ENCODE measurements around the gene MDM4. TPM values are rescaled to one million over a fixed set of nuclear protein-coding genes. Genes with fewer than 3 reads are reported as not detected.
"Not testable (repeated sequence)": the region's sequence is repeated elsewhere in the genome, so short reads cannot be mapped to it uniquely, and the experiment has no call there.

The MDM4 gene
- total RNA-seq, 4 donors from 2014 or later = 64.3 to 140 (median 109) TPM

DNA sequence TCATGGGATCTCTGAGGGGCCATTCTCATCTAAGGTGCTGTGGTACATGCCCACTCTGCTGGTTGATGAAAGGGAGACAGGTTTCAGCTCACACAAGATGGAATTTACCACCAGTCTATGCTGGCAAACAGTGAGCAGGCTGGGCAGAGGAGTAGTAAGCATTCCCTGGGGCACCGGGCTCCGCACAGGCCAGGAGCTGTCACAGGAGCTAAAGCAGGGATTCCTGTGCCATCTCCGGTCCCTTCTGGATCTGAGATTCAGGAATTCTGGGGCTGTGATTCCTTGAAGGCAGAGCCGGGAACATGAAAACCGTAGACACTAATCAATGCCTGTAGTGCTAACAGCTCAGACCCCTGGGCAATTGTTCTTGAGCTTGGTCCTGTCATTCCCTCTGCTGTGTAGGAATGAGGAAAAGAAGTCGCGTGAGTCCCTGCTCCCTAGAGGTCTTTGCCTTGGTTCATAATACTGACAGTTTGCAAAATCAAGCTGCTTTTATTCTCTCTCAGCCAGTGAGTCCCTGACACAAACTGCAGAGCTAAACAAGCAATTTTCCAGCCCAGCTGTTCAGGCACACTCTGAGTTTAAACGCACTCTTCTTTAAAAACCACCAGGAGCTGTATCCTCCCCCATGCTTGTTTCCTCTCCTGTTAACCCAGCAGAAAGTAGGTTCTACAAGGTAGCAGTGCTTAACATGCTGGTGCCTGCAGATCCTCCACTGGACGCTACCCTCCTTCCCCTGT lies 52.5 kb downstream of the MDM4 start:
- Histone ChIP-seq H3K4me3 (no peak overlapping the region), H3K9me3 (no peaks in the 10 kb centered on the region), H3K4me1 (peaks cover 0 to 3% (median 0%) of the 10 kb centered on the region in 4 donors), H3K27ac (no peak overlapping the region), H3K36me3 (peaks cover 0 to 3% (median 0%) of the 10 kb centered on the region in 4 donors), H3K27me3 (no peaks in the 10 kb centered on the region)
- WGBS, 2 donors (ENCODE audit: low coverage in 1 of 2) = 57 to 80% methylated on average over 1 to 9 of the region's 9 CpGs
- TF ChIP-seq, protein P1, sequence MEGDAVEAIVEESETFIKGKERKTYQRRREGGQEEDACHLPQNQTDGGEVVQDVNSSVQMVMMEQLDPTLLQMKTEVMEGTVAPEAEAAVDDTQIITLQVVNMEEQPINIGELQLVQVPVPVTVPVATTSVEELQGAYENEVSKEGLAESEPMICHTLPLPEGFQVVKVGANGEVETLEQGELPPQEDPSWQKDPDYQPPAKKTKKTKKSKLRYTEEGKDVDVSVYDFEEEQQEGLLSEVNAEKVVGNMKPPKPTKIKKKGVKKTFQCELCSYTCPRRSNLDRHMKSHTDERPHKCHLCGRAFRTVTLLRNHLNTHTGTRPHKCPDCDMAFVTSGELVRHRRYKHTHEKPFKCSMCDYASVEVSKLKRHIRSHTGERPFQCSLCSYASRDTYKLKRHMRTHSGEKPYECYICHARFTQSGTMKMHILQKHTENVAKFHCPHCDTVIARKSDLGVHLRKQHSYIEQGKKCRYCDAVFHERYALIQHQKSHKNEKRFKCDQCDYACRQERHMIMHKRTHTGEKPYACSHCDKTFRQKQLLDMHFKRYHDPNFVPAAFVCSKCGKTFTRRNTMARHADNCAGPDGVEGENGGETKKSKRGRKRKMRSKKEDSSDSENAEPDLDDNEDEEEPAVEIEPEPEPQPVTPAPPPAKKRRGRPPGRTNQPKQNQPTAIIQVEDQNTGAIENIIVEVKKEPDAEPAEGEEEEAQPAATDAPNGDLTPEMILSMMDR (IDR thresholded peaks at IDR 0.05) = no peak
- TF ChIP-seq POLR2AphosphoS5 (IDR thresholded peaks at IDR 0.05) (no peak), POLR2A (IDR thresholded peaks at IDR 0.05) (no peak), EP300 (IDR thresholded peaks at IDR 0.05; ENCODE audit: low read depth) (no peak)
- in situ Hi-C loops (cut with MboI; ENCODE audit: low pct_ligation_motif_present in 1 of 4, low pct_unique_long_range_greater_than_20kb in 1 of 4, low sequenced_read_pairs in 3 of 4) (loop anchor here (10.0 to 25.0 kb wide), 4 partner anchors 194 to 369 kb away; no protein-coding TSS in a partner anchor), intact Hi-C loops (cut with DNase I; ENCODE audit: low total_unique reads) (loop anchor here (5.0 kb wide), 1 partner anchor 199 kb away; no protein-coding TSS in a partner anchor)
- DNase-seq = no peak

DNA sequence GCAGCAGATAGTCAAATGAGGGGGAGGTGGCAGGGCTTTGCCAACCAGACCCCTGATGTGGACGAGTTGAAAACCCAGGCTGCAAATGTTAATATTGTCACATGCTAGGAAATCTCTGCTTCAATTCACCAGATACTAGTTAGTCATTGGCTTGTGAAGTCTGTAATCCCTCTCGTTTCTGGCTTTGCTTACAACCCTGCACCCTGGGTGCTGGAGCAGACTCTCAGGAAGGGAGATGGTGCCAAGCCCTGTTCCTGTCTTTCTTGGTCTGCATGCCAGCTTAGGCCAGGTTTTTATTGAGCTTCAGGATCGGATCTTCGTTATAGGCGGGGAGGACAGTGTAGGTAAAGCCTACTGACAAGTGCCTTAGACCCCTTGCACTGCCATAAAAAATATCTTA lies 53.3 kb downstream of the MDM4 start:
- Histone ChIP-seq H3K4me1 (peaks cover 0 to 3% (median 2%) of the 10 kb centered on the region in 4 donors), H3K9me3 (no peaks in the 10 kb centered on the region), H3K36me3 (peaks cover 0 to 3% (median 0%) of the 10 kb centered on the region in 4 donors), H3K27ac (no peak overlapping the region), H3K4me3 (no peak overlapping the region), H3K27me3 (no peaks in the 10 kb centered on the region)
- 60 to 82% methylated on average over 1 to 5 of the region's 5 CpGs for WGBS, 2 donors (ENCODE audit: low coverage in 1 of 2)
- no peak for DNase-seq
- intact Hi-C loops (cut with DNase I; ENCODE audit: low total_unique reads) (loop anchor here (5.0 kb wide), 1 partner anchor 198 kb away; no protein-coding TSS in a partner anchor), in situ Hi-C loops (cut with MboI; ENCODE audit: low pct_ligation_motif_present in 1 of 4, low pct_unique_long_range_greater_than_20kb in 1 of 4, low sequenced_read_pairs in 3 of 4) (loop anchor here (10.0 to 25.0 kb wide), 4 partner anchors 193 to 368 kb away; no protein-coding TSS in a partner anchor)
- TF ChIP-seq EP300 (IDR thresholded peaks at IDR 0.05; ENCODE audit: low read depth) (no peak), POLR2AphosphoS5 (IDR thresholded peaks at IDR 0.05) (no peak), POLR2A (IDR thresholded peaks at IDR 0.05) (no peak)

DNA sequence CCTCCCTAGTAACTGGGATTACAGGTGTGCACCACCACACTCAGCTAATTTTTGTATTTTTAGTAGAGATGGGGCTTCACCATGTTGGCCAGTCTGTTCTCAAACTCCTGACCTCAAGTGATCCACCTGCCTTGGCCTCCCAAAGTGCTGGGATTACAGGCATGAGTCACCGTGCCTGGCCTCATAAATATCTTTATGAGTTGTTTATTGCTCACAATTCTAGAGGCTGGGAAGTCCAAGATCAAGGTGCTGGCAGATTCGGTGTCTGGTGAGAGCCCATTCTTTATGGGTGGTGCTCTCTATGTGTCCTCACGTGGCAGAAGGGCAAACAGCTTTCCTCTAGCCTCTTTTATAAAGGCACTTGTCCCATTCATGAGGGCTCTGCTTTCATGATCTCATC lies 53.8 kb downstream of the MDM4 start:
- intact Hi-C loops (cut with DNase I; ENCODE audit: low total_unique reads); H3K27me3 ChIP-seq; H3K27ac ChIP-seq; H3K9me3 ChIP-seq; H3K36me3 ChIP-seq; H3K4me3 ChIP-seq; H3K4me1 ChIP-seq: not testable (repeated sequence)
- peak; percentile 14 for DNase-seq
- in situ Hi-C loops (cut with MboI; ENCODE audit: low pct_ligation_motif_present in 1 of 4, low pct_unique_long_range_greater_than_20kb in 1 of 4, low sequenced_read_pairs in 3 of 4) = loop anchor here in 3 of 4 donors (25.0 kb wide), 2 partner anchors 192 to 367 kb away; no protein-coding TSS in a partner anchor
- 20% methylated on average over 3 of the region's 3 CpGs; no CpG with 5 or more reads in 1 of the 2 donors for WGBS, 2 donors (ENCODE audit: low coverage in 1 of 2)

DNA sequence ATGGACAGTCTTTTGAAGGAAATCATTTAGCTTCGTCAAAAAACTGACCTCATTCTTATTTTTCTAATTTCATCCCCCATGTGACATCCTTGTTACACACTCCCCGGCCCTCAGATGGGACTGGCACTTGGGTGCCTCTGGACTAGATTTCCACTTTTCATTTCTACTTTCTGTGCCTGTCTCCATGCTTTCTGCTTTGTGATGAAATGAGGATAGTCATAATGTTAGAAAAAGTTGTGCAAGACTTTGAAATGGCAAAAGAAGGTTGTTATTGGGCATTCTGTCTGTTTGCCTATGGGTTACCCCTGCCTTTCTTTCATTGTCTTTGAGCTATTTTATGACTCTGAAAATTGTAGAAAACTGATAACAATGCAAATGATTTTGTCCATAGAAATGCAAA lies 54.9 kb downstream of the MDM4 start:
- DNase-seq = no peak
- Histone ChIP-seq H3K9me3 (no peaks in the 10 kb centered on the region), H3K4me1 (peaks cover 0 to 3% (median 0%) of the 10 kb centered on the region in 4 donors), H3K27ac (no peak overlapping the region), H3K27me3 (no peaks in the 10 kb centered on the region), H3K4me3 (no peak overlapping the region), H3K36me3 (no peaks in the 10 kb centered on the region)
- TF ChIP-seq, protein P1 (IDR thresholded peaks at IDR 0.05) = no peak
- TF ChIP-seq POLR2AphosphoS5 (IDR thresholded peaks at IDR 0.05) (no peak), EP300 (IDR thresholded peaks at IDR 0.05; ENCODE audit: low read depth) (no peak), POLR2A (IDR thresholded peaks at IDR 0.05) (no peak)
- 96 to 100% methylated on average over 2 of the region's 2 CpGs for whole genome bisulfite sequencing, 2 donors (ENCODE audit: low coverage in 1 of 2)
- intact Hi-C loops (cut with DNase I; ENCODE audit: low total_unique reads) (no loop called here), in situ Hi-C loops (cut with MboI; ENCODE audit: low pct_ligation_motif_present in 1 of 4, low pct_unique_long_range_greater_than_20kb in 1 of 4, low sequenced_read_pairs in 3 of 4) (loop anchor here in 3 of 4 donors (25.0 kb wide), 2 partner anchors 191 to 366 kb away; no protein-coding TSS in a partner anchor)

DNA sequence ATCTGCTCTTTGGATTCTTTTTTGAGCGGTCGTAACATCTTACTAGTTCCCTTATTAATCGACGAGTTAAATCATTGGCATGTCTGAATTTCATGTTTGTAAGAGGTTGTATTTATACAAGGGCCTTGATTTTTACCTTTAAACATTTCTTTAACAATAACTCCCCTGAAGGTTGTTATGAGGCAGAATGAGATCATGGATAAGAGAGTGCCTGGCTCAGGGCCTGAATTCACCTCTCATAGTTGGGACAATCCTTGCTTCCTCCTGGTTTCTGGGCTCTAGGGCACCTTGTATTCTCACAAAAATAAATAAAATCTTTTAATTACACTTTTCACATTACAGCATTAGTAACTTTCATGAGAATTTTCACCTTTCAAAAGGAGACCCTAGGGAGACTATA lies 55.4 kb downstream of the MDM4 start:
- in situ Hi-C loops (cut with MboI; ENCODE audit: low pct_ligation_motif_present in 1 of 4, low pct_unique_long_range_greater_than_20kb in 1 of 4, low sequenced_read_pairs in 3 of 4) = loop anchor here in 3 of 4 donors (25.0 kb wide), 2 partner anchors 191 to 366 kb away; no protein-coding TSS in a partner anchor
- H3K27ac ChIP-seq = no peak overlapping the region
- DNase-seq = no peak

More for the DNA sequence above, 55.4 kb downstream of the MDM4 start:
- Histone ChIP-seq H3K4me1 (peaks cover 0 to 3% (median 0%) of the 10 kb centered on the region in 4 donors), H3K9me3 (no peaks in the 10 kb centered on the region), H3K36me3 (no peaks in the 10 kb centered on the region), H3K27me3 (no peaks in the 10 kb centered on the region), H3K4me3 (no peak overlapping the region)
- TF ChIP-seq EP300 (IDR thresholded peaks at IDR 0.05; ENCODE audit: low read depth) (no peak), POLR2A (IDR thresholded peaks at IDR 0.05) (no peak), POLR2AphosphoS5 (IDR thresholded peaks at IDR 0.05) (no peak)
- TF ChIP-seq, protein P1 (IDR thresholded peaks at IDR 0.05) = no peak
- WGBS, 2 donors (ENCODE audit: low coverage in 1 of 2) = 97 to 100% methylated on average over 4 of the region's 4 CpGs
- intact Hi-C loops (cut with DNase I; ENCODE audit: low total_unique reads) = no loop called here

Data from transverse colon (tissue), 4 donors.